ENCODE results near the gene KNDC1.

The KNDC1 gene

DNA sequence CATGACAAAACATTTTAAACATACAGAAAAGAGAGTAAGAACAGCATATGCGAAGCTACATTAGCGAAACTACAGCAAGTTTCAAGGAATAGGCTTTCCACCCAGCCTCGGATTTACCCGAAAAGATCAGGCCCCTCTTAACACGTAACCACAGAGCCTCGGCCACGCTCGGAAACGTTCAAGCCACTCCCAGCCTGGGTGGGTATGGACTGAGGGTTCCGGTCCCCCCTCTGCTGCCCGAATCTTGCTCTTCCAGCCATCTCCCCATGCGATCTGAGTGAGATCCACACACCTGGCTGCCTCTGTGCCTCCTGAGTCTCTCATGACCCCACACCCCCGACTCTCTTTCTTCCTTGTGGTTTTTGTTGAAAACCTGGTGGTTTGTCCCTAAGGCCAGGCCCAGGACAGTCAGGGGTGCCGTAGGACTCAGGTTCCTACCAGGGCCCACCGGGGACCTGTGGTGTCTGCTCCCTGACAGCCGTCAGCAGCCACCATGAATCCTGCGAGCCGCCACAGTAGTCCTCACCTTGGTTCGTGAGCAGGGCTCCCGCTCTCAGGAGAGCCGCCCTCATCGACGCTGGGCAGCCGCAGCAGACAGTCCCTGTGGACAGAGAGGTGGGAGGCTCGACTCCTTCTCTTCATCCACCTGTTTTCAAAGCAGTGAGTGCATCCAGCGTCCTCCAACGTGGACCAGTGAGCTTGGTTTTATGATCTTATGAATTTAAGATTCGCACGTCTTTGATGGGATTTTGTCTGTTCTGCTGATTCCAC, 18.5 kb downstream of the KNDC1 start:
- no peak for DNase-seq

DNA sequence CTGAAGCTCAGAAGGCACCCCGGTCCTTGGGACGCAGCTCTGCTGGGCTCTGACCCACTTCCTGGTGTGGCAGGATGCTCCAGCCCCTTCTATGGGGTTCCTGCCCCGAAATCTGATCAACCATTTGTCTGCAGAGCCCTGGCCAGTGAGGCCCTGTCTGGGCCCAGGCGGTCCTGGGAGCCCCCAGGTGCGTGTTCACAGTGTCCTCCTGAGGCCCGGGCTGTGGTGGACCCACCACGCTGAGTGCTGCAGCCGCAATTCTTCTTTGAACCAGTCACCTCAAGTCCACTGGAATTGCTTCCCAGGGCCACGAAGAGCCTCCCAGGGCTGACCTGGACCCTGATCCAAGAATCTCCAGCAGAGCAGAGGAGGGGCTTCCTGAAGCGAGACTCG, 19.1 kb downstream of the KNDC1 start:
- DNase-seq: no peak

DNA sequence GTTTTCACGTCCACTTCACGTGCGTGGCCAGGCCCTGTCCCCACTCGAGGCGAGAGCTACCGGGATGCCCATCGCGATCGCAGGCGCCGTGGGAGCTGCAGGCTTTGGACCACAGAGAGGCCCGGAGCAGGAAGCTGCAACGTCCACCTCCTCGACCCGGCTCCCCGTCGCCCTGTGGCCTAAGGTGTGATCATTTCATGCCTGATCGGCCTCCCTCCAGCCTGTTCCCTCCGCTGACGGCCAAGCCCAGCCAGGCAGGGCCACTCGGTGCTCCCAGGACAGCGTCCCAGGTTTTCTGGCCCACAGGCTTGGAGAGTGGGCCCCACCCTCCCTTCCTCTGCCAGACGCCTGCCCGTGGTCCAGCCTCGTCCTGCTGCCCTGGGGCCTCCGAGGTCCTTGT, 19.6 kb downstream of the KNDC1 start:
- no peak for DNase-seq

DNA sequence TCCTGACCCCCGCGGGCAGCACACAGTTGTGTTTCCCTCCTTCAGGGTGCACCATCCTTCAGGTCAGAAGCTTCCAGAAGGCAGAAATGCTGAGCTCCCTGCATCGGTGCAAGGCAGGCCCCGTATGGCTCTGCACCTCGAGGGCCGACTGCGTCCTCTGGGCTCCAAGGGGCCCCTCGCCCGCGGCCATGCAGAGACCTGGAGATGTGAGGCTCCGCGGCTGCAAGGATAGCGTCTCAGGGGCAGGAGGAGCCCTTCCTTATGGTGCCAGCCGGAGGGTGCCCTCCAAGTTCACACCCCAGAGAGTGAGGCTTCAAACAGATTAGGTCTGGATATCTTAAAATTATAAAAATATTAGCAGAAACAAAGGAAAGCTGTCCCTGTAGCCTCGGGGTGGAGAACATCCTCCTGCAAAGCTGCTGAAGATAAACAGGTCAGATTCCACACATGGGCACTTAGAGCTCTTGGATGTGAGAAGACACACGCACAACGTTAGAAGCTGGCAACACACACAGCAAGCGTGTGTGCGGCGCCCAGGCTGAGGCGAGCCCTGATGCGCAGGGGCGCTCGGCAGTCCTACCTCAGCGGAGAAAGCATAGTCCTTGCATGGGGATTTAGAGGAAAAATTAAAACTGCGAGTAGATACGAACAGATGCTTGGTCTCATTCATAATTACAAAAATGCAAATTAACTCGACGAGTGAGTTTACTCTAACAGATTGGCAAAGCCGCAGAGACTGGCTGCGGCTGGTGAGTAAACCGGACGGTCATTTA, 20.4 kb downstream of the KNDC1 start:
- no peak for DNase-seq

DNA sequence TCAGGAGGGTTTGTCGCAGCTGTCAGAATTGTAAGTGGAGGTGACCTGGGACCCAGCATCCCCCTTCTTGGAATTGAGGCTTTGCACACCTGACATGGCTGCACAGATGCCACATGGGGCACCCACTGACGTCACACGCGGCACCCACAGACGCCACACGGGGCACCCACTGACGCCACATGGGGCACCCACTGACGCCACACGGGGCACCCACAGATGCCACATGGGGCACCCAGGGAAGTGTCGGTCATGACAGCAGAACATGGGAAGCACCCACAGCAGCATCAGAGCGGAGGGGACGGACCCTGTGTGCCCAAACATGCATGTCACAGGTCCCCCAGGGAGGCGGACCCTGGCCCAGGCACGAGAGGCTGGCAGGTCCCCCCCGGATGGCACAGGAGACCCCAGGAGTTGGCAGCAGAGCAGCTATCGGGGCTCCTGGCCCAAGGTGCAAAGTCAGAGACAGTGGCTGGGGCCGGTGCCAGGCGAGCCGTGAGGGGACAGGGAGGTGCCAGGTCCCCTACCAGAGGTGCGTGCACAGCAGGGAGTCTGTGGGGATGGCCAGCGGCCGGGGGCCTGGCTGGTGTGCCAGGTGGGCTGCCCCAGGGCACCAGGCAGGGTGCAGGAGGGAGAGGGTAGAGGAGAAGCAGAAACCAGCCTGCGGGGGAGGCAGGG, 21.1 kb downstream of the KNDC1 start:
- DNase-seq: no peak

DNA sequence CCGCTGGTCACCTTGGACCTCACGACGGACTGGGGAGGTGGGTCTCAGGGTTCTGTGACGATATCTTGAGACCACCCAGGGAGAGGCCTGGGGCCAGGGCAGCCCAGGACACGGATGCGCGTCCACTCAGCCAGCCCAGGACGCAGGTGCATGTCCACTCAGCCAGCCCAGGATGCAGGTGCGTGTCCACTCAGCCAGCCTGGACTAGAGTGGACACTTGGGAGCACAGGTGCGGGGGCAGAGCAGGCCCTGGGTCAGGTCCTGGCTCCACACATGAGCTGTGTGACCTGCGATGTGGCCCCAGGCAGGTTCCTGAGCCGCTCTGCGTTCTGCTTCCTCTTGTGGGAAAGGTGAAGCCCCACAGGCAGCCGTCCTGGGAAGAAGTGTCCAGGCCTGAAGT, 22.2 kb downstream of the KNDC1 start:
- DNase-seq: no peak

DNA sequence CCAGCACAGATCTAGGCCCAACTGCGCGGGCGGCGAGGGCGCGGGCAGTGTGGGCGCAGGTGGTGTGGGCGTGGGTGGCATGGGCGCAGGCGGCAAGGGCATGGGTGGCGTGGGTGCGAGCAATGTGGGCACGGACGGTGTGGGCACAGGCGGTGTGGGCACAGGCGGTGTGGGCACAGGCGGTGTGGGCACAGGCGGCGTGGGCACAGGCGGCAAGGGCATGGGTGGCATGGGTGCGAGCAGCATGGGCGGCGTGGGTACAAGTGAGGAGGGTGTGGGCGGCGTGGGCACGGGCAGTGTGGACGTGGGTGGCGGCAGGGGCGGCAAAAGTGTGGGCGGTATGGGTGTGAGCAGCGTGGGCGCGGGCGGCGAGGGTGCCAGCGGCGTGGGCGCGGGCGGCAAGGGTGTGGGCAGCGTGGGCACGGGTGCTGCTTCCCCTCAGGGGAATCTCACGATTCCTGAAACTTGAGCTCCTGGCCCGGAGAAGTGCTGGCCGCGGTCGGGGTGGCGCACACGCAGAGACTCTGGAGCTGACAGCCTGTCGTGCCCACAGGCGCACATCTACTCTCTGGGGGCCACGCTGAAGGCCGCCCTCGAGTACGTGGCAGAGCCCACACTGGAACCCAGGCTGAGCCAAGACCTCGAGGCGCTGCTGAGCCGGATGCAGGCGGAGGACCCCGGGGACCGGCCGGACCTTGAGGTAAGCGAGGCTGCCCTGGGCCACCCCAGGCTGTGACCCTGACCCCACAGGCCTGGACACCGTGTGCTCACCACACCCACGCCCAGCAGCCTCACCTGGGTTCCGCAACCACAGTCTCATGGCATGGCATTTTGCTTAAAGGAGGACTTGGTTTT, 23.0 kb downstream of the KNDC1 start:
- DNase-seq: no peak

DNA sequence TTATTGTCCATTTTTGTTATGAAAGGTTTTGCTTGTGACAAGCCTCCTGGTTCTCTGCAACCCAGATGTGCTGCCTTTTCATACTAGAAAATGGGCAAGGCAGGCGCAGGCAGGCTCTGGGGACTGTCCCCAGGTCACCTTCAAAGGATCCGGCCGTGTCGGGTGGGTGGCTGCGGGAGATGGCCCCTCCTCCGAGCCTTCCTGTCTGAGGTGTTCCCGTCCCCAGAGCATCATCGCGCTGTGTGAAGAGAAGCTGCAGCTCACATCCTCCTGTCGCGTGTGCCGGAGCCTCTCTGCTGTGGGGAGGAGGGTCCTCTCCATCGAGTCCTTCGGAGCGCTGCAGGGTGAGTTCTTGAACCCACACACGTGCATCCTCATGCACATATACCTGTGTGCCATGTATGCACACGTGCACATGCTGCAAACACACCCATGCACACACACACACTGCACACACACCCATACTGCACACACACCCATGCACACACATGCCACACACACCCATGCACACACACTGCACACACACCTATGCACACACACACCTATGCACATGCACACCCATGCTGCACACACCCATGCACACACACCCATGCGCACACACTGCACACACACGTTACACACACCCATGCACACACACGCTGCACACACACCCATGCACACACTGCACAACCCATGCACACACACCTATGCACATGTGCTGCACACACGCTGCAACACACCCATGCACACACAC, 23.8 kb downstream of the KNDC1 start:
- DNase-seq: no peak

DNA sequence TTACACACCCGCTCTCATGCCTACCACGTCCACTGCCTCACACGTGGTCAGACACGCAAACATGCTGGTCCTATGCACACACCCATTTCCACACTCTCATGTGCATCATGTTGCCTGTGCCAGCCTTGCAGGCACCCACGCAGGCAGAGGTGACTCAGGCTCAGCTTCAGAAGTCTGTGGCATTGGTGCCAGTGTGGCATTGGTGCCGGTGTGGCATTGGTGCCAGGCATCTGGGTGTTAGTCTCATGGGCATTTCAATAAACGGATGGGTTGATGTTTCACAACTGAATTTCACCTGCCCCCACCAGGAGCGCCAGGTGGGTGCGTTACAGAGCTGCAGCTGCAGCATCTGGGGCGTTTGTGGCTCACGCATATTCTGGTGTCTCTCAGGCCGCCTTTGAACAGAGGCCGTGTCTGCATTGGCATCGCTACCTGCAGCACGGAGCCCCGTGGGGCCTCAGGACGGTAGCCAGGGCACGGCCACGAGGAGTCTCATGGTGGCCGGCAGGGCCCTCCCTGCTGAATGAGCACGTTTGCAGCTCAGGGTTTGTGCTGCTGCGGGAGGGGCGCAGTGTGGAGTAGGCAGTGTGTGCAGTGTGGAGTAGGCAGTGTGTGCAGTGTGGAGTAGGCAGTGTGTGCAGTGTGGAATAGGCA, 24.7 kb downstream of the KNDC1 start:
- DNase-seq: no peak

DNA sequence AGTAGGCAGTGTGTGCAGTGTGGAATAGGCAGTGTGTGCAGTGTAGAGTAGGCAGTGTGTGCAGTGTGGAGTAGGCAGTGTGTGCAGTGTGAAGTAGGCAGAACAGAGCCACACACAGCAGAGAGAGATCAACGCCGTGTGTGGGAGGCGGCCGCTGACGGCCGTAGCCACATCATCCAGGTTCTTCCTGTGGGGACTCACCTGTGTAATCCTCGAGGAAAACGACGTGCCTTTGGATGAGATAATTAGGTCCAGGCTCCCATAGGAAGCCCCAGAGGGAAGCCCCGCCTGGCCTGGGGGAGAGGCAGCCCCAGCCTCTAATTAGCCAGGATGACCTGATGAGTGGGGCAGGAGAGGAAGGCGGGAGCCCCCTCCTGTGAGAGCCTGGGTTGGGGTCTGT, 25.4 kb downstream of the KNDC1 start:
- no peak for DNase-seq

DNA sequence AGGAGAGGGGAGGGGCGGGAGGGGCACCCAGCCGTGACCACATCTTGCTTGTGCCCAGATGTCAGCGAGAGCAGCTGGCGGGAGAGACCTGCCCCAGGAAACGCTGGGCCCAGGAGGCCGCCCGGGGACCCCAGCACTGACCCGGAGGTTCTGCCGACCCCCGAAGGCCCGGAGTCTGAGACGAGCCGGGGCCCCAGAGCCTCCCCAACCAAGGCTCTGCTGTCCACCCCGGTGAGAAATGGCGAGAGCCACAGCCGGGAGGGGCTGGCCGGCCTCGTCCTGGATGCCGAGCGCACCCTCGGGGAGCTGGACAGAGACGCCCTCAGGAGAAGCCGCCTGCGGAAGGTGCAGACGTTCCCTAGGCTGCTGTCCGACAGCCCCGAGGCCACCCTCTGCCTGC, 25.9 kb downstream of the KNDC1 start:
- DNase-seq: no peak

DNA sequence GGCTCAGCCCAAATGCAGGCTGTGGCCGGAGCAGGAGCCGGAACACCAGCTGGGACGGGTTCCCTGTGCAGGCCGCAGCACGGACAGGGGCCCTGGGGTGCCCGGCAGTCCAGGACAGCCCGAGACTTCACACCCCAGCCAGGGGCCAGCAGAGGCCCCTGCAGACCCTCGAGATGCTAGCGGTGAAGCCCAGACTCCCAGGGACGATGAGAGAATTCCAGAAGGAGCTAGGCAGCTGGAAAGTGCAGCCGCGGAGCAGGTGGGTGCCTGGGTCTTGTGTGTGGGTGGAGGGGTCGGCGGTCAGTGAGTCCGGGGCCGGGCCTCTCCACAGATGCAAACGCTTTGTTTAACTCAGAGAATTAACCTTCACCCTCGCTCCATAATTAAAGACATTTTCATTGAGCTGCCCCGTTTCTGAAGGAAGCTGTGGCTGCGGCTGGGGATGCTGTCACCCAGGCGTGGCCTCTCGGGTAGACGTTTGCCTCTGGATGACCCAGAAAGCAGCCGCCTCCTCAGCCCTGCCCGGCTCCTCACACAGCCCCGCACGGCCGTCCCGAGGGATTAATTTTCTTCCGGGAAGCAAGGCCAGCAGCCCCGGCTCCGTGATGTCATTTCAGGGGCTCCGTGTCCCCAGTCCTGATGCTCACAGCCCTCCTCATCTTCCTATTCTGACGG, 26.5 kb downstream of the KNDC1 start:
- DNase-seq: no peak

DNA sequence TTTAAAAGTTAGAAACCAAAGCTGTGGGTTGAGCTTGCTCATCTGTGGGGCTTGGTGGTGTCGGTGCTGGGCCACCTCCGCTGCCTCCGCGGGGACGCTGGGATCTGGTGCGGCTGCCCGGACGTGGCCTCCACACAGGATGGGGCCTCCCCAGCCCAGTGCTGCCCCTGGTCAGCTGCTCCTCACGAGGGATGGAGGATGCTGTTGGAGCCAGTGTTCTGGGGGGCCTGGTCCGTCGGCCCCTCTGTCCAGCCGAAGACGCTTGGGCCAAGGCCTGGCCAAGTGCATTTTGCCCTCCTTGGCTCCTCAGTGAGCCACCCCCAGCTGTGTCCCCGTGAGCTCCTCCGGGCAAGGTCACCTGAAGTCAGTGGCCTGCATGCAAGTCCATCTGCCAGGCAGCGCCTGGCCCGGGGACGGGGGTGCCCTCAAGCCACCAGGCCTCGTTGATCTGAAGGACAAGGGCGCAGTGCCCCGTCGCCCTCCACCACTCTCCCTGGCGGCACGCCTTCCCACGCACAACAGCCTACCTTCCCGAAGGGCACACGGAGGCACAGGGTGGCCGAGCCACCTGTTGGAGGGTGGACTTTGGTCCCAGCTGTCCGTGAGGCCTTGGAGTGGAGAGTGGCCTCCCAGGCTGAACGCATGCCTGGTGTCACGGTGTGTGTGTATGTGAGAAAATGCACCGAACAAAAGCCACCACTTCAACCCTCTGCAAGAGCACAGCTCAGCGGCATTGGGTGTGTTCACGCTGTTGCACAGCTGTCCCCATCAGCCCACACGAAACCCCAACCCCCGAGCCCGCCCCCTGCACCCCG, 27.3 kb downstream of the KNDC1 start:
- DNase-seq: no peak

DNA sequence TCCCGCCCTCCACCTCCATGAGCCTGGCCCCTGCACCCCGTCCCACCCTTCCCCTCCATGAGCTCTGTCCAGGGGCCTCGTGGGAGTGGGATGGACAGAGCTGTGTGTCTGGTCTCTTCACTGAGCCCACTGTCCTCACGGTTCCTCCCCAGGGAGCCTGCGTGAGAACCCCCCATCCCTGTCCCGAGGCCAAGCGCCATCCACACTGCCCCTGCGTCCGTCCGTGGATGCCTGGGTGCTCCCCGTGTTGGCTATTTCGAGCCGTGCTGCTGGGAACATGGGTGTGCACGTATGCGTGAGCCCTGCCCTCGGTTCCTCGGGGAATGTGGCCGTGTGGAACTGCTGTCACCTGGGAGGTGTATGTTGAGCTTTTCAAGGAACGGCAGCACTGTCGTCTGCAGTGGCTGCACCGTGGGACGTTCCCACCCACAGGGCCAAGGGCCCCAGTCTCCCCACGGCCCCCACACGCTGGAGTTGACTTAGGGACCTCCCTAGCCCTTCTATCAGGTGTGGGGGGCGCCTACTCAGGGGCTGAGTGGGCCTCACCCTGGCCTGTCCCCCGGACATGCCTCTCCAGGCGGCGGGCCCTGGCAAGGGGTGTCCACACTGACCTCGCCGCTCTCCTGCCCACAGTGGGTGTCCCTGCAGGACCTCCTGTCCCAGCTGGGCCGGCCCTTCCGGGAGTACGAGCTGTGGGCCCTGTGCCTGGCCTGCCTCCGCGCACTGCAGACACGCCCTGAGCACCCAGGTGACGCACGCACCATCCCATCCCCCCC, 28.1 kb downstream of the KNDC1 start:
- no peak for DNase-seq

DNA sequence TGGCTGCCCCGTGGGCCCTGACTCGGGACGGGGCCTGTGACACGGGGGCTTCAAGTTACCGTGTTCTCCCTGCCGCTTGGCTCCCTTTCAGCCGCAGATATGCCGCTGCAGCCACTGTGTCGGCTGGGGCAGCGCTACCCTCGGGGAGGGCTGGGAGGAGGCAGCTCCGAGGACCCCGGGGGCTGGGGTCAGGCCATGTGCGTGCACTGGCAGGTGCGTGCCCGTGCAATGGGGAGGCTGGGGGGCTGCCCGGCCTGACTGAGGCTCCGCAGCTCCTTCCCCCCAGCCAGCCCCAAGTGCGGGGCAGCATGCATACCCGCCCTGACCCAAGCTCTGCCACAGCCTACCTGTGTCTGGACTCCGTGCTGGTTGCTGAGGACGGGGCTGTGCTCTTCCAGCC, 29.2 kb downstream of the KNDC1 start:
- no peak for DNase-seq

DNA sequence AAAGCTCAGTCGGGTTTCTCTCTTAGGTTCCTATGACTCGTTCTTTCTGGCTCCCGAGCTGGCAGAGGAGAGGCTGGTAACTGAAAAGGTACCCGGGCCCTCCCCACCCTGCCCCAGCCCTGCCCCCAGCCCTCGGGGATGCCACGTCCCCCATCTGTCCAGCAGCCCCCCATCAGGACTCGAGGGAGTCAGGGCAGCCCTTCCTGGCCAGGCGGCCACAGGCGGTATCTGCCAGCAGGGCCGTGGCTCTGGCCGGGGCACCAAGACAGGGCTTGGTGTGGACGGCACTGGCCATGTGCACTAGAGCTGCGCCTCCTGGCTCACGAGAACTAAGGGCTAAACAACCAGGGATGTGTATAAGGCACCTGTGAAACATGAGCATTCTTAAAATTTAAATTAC, 29.7 kb downstream of the KNDC1 start:
- DNase-seq: no peak

DNA sequence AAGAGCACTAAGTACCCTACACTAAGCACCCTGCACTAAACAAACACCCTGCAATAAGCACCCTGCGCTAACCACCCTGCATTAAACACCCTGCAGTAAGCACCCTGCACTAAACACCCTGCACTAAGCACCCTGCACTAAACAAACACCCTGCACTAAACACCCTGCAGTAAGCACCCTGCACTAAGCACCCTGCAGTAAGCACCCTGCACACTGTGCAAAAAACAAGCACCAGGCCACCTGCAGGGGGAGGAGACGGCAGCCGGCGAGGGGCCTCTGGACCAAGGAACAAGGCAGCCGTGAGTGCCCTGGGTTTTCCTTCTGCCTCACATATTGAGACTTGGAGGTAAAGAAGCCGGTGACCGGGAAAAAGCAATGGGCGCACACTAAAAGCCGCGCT, 30.2 kb downstream of the KNDC1 start:
- no peak for DNase-seq

DNA sequence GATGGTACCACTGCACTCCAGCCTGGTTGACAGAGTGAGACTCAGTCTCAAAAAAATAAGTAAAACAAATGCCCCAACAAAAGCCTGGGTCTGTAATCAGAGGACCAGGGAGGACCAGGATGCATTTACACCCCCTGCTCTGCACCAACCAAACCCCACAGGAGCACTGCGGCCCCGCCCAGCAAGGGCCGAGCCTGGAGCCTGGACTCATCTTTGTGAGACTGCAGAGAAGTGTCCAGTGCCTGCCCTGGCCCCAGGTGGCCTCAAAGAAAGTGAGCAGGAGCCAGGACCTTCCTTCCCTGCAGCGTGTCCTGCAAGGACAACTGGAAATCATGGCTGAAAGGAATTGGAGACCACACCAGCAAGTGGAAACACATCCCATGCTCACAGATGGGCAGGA, 31.6 kb downstream of the KNDC1 start:
- no peak for DNase-seq

DNA sequence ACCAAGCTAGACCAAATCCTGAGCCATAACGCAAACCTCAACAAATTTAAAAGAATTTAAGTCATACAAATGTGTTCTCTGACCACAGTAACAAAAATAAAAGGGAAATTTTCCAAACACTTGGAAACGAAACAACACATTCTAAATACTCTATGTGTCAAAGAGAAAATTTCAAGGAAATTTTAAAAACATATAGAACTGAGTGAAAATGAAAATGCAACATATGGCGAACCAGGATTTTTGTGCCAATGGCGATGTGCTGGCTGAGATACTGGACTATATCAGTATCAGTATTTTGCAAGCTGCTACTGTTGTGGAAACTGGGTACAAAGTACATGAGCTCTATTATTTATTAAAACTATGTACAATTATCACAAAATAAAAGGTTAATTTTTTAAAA, 34.1 kb downstream of the KNDC1 start:
- no peak for DNase-seq

DNA sequence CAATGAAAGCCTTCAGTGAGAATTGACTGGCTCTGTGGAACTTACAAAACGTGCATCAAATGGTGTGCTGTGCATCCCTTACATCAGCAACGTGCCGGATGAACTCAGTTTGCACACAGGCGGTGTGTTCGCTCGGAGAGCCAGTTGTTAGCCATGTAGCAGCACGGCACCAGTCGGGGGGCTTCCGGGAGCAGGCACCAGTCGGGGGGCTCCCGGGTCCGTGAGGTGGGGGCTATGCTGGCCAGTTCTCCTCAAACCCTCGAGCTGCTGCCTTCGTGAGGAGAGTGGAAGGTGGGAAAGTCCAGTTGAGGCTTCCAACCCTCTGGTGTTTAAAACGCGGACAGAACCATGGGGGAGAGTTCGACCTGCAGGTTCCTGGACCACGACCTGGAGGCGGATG, 35.1 kb downstream of the KNDC1 start:
- no peak for DNase-seq
